Spleen (tissue), 7 donors: ENCODE measurements around the gene STEAP2.

ENCODE experiments used
- POLR2A ChIP-seq, 3 donors: fragments of 450-650 bp; IDR thresholded peaks; one replicate each; pipeline ENCODE4 v1.5.1; 2017; ENCODE audit warnings: antibody characterized with exemption in 3 of 3, mild to moderate bottlenecking in 1 of 3
- TF ChIP-seq, protein P1 (sequence below), 11 experiments: fragments of 200-600 bp in 7 of 11; fragments of 450-650 bp in 4 of 11; sonication (generic) in 4 of 11; IDR thresholded peaks in 8 of 11; conservative IDR thresholded peaks in 3 of 11; 1 replicate in 7 of 11; 2 replicates in 4 of 11; pipeline versions ENCODE4 v1.4.0 to v1.8.0; 2016 to 2021; ENCODE audit warnings: antibody characterized with exemption in 11 of 11, inconsistent platforms in 4 of 11, mild to moderate bottlenecking in 1 of 11
- donor health status: DM: no; HTN: no; CAD: no; lungs with moderate emphysema.
- donor health status: DM: no; HTN: no; CAD: no.
- donor health status: DM: no; HTN: no; CAD: no.

DNA sequence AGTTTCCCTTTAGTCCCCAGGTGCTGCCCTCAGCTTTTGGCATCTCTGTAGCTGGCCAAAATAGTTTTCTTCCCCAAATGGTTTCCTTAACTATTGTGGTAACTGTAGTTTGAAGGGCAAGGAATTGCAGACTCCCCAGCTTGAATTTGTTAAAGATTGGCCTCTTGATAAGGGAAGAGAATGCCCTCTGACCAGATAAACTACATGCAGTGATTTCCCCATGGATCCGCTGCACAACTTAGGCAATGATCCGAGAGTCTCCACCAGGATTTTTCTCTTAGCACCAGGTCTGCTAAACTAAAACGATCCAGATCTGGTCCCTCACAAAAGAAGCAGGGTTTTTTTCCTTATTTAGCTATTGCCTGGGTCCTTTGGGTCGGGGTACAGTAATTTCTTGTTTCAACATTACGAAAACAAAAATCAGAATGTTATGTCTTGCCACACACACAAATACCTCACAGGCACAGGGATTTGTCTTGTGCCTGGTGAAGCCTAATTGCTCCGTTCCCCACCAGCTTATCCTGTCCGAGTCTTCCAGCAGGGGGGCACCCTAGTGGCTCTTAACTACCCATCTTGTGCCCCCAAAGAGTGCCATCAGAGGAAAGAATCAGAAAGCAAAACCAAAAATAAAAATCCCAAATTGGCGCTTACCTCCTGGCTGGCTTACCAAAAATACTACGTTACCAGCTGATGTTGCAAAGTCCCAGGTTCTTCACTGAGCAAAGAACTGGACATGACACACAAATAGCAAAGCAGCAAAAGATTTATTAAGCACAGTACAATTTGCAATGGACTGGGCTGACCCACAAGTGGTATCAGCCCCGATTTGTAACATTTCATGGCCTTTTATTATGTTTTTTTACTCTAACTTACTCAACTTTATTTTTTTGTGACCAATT lies 16.4 kb upstream of the STEAP2 start:
- TF ChIP-seq, protein P1, sequence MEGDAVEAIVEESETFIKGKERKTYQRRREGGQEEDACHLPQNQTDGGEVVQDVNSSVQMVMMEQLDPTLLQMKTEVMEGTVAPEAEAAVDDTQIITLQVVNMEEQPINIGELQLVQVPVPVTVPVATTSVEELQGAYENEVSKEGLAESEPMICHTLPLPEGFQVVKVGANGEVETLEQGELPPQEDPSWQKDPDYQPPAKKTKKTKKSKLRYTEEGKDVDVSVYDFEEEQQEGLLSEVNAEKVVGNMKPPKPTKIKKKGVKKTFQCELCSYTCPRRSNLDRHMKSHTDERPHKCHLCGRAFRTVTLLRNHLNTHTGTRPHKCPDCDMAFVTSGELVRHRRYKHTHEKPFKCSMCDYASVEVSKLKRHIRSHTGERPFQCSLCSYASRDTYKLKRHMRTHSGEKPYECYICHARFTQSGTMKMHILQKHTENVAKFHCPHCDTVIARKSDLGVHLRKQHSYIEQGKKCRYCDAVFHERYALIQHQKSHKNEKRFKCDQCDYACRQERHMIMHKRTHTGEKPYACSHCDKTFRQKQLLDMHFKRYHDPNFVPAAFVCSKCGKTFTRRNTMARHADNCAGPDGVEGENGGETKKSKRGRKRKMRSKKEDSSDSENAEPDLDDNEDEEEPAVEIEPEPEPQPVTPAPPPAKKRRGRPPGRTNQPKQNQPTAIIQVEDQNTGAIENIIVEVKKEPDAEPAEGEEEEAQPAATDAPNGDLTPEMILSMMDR (IDR thresholded peaks at IDR 0.05 in 8 of 11, conservative IDR thresholded peaks at IDR 0.05 in 3 of 11), result no peak
- TF ChIP-seq POLR2A (IDR thresholded peaks at IDR 0.05), result no peak
